Adrenal gland (tissue), 5 donors: ENCODE data around the gene MIGA2.

Source experiments
- CTCF ChIP-seq, 6 experiments: fragments of 450-650 bp in 4 of 6; fragments of 200-600 bp in 2 of 6; sonication (generic) in 1 of 6; IDR thresholded peaks; 1 replicate in 5 of 6; 2 replicates in 1 of 6; pipeline versions ENCODE4 v1.5.1 to v1.8.0; 2016 to 2021; ENCODE audit warnings: antibody characterized with exemption in 6 of 6, mild to moderate bottlenecking in 2 of 6, moderate library complexity in 1 of 6
- POLR2A ChIP-seq, 2 donors: fragments of 450-650 bp; IDR thresholded peaks; one replicate each; pipeline ENCODE4 v1.6.1; 2017; ENCODE audit warnings: antibody characterized with exemption in 2 of 2, mild to moderate bottlenecking in 2 of 2, moderate library complexity in 1 of 2
- donor health status: DM: no; HTN: no; CAD: no.

- TF ChIP-seq CTCF (IDR thresholded peaks at IDR 0.05) (no peak), POLR2A (IDR thresholded peaks at IDR 0.05) (no peak)
Measured at GRCh38 chr9:129060991-129061390, 24.6 kb downstream of the MIGA2 start.
